Measurements from ENCODE around the gene EML1. TPM values are rescaled to one million over a fixed set of nuclear protein-coding genes. Genes with fewer than 3 reads are reported as not detected.

EML1 gene
- total RNA-seq, 1 experiment from 2014 or later = 9.5 TPM

DNA sequence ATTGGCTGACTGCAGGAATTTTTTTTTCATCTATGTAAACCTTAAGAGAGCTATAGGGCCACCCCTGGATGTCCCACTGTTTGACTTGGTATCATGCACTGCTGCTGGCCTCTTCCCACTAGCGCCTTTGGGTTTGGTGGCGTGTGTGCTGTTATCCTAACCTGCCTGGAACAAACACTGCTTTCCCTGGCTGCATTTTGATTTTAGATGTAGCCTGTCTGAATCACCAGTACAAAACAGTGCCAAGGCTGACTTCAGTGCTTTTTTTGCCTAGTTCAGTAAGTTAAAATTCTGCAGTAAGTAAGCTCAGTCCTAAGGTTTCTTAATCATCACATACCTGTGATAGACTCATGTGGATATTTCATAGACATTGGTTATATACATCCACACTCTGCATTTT lies 99.2 kb downstream of the EML1 start:
- Mint-ChIP-seq H3K4me3 (ENCODE audit: unreplicated experiment) (no peak overlapping the region), H3K27me3 (ENCODE audit: insufficient read depth, unreplicated experiment) (no peaks in the 10 kb centered on the region), H3K9me3 (ENCODE audit: unreplicated experiment) (no peaks in the 10 kb centered on the region), H3K27ac (ENCODE audit: low read depth, unreplicated experiment) (no peak overlapping the region), H3K4me1 (ENCODE audit: insufficient read depth, unreplicated experiment) (no peaks in the 10 kb centered on the region), H3K36me3 (ENCODE audit: insufficient read depth, unreplicated experiment) (no peaks in the 10 kb centered on the region)
- intact Hi-C loops (cut with micrococcal nuclease) = no loop called here
- ChIA-PET POLR2A (interaction anchor here (0.7 kb wide), 3 partner anchors 58 to 232 kb away, joined by 3 read pairs; no protein-coding TSS in a partner anchor), CTCF (interaction anchor here (0.7 to 2.0 kb wide), 2 partner anchors 210 to 235 kb away, joined by 3 to 9 read pairs; no protein-coding TSS in a partner anchor)
- DNase-seq (ENCODE audit: unreplicated experiment) = no peak
- no TSS peak for BruUV-seq (replicated peaks)
- TF ChIP-seq, protein P1, sequence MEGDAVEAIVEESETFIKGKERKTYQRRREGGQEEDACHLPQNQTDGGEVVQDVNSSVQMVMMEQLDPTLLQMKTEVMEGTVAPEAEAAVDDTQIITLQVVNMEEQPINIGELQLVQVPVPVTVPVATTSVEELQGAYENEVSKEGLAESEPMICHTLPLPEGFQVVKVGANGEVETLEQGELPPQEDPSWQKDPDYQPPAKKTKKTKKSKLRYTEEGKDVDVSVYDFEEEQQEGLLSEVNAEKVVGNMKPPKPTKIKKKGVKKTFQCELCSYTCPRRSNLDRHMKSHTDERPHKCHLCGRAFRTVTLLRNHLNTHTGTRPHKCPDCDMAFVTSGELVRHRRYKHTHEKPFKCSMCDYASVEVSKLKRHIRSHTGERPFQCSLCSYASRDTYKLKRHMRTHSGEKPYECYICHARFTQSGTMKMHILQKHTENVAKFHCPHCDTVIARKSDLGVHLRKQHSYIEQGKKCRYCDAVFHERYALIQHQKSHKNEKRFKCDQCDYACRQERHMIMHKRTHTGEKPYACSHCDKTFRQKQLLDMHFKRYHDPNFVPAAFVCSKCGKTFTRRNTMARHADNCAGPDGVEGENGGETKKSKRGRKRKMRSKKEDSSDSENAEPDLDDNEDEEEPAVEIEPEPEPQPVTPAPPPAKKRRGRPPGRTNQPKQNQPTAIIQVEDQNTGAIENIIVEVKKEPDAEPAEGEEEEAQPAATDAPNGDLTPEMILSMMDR (IDR thresholded peaks at IDR 0.05; ENCODE audit: unreplicated experiment) = no peak

DNA sequence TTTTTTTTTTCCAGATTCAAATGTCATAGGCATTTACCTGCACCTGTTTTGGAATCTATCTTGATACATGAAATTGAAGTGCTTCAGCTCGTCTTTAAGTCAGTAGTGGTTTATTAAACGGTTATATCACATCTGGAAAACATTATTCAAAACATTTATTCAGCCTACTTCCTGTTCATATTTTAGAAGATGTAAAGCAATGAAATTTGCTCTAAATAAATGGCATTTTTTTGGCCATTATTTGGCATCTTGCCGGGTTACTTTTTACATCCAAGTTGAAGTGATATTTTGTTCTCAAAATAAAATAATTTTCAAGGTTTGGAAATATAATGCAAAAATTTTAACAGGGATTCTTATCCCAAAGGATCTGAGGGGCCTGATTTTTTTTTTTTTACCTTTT lies 103.1 kb downstream of the EML1 start:
- no peak for DNase-seq (ENCODE audit: unreplicated experiment)
- H3K4me1 Mint-ChIP-seq (ENCODE audit: insufficient read depth, unreplicated experiment) = no peaks in the 10 kb centered on the region
- ChIA-PET POLR2A (interaction anchor here (0.5 to 1.3 kb wide), 6 partner anchors 16 to 352 kb away, joined by 3 to 6 read pairs (median 3); no protein-coding TSS in a partner anchor), CTCF (interaction anchor here (0.7 to 2.5 kb wide), 5 partner anchors 10 to 399 kb away, joined by 4 to 13 read pairs (median 4); no protein-coding TSS in a partner anchor)
- no peaks in the 10 kb centered on the region for H3K36me3 Mint-ChIP-seq (ENCODE audit: insufficient read depth, unreplicated experiment)
- no peak overlapping the region for H3K27ac Mint-ChIP-seq (ENCODE audit: low read depth, unreplicated experiment)
- intact Hi-C loops (cut with micrococcal nuclease) = no loop called here
- no TSS peak for BruUV-seq (replicated peaks)
- H3K4me3 Mint-ChIP-seq (ENCODE audit: unreplicated experiment) = no peak overlapping the region
- TF ChIP-seq, protein P1 (IDR thresholded peaks at IDR 0.05; ENCODE audit: unreplicated experiment) = no peak
- H3K9me3 Mint-ChIP-seq (ENCODE audit: unreplicated experiment) = no peaks in the 10 kb centered on the region
- no peaks in the 10 kb centered on the region for H3K27me3 Mint-ChIP-seq (ENCODE audit: insufficient read depth, unreplicated experiment)

- intact Hi-C loops (cut with micrococcal nuclease) = no loop called here
- POLR2A ChIA-PET = no interaction called here
- H3K27ac Mint-ChIP-seq (ENCODE audit: low read depth, unreplicated experiment) = no peak overlapping the region
- no peaks in the 10 kb centered on the region for H3K9me3 Mint-ChIP-seq (ENCODE audit: unreplicated experiment)
- H3K4me1 Mint-ChIP-seq (ENCODE audit: insufficient read depth, unreplicated experiment) = no peaks in the 10 kb centered on the region
- TF ChIP-seq, protein P1 (IDR thresholded peaks at IDR 0.05; ENCODE audit: unreplicated experiment) = no peak
- CTCF ChIA-PET = interaction anchor here (0.5 to 2.2 kb wide), 20 partner anchors 9 to 296 kb away, joined by 3 to 15 read pairs (median 4); partner anchors contain the start of gene CYP46A1
- no TSS peak for BruUV-seq (replicated peaks)
- no peaks in the 10 kb centered on the region for H3K36me3 Mint-ChIP-seq (ENCODE audit: insufficient read depth, unreplicated experiment)
- DNase-seq (ENCODE audit: unreplicated experiment) = peak; percentile 31
- H3K4me3 Mint-ChIP-seq (ENCODE audit: unreplicated experiment) = no peak overlapping the region
- H3K27me3 Mint-ChIP-seq (ENCODE audit: insufficient read depth, unreplicated experiment) = no peaks in the 10 kb centered on the region
Measured at GRCh38 chr14:99899578-99900178, 106.5 kb downstream of the EML1 start.

GRCh38 chr14:99902925-99903324 lies 109.7 kb downstream of the EML1 start:
- POLR2A ChIA-PET = no interaction called here
- intact Hi-C loops (cut with micrococcal nuclease) = no loop called here

More at GRCh38 chr14:99902925-99903324, 109.7 kb downstream of the EML1 start:
- TF ChIP-seq, protein P1 (IDR thresholded peaks at IDR 0.05; ENCODE audit: unreplicated experiment) = no peak
- Mint-ChIP-seq H3K9me3 (ENCODE audit: unreplicated experiment) (no peaks in the 10 kb centered on the region), H3K4me3 (ENCODE audit: unreplicated experiment) (no peak overlapping the region), H3K36me3 (ENCODE audit: insufficient read depth, unreplicated experiment) (no peaks in the 10 kb centered on the region), H3K27me3 (ENCODE audit: insufficient read depth, unreplicated experiment) (no peaks in the 10 kb centered on the region), H3K4me1 (ENCODE audit: insufficient read depth, unreplicated experiment) (no peaks in the 10 kb centered on the region), H3K27ac (ENCODE audit: low read depth, unreplicated experiment) (no peak overlapping the region)
- no TSS peak for BruUV-seq (replicated peaks)
- no peak for DNase-seq (ENCODE audit: unreplicated experiment)
- CTCF ChIA-PET = interaction anchor here (0.8 kb wide), 1 partner anchor 13 kb away, joined by 3 read pairs; no protein-coding TSS in a partner anchor

Data from MCF 10A (cell line).